GM19193 (cell line): ENCODE results near the gene CCDC159.

Source experiments
- POLR2A ChIP-seq: IDR thresholded peaks from 4 replicates; pipeline ENCODE4 v1.6.1; 2011; ENCODE audit not compliant: insufficient read depth, insufficient read length; ENCODE audit errors: extremely low read depth

The CCDC159 gene

DNA sequence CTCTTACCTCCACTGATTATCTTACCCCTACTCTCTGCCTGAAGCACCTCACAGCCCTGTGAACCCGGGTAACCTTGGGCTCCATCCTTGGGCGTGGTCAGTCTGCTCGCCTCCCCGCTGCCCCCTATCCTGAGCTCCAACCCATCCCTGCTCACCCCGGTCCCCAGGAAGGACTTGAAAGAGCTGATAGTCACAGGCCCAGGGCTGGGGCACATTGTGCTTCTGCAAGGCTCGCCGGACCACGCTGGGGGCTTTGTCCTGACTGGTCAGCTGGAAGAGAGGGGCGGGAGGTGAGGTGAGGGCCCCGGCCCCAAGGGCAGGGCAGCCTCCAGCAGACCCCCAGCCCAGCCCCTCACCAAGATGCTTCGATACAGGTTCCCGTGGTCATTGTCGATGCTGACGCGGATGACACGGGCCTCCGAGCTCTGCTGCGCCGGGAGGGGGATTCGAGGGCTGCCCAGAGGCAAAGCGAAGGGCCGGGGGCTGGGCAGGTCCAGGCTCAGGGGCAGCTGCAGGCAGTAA lies 50.8 kb downstream of the CCDC159 start:
- no peak for TF ChIP-seq POLR2A

DNA sequence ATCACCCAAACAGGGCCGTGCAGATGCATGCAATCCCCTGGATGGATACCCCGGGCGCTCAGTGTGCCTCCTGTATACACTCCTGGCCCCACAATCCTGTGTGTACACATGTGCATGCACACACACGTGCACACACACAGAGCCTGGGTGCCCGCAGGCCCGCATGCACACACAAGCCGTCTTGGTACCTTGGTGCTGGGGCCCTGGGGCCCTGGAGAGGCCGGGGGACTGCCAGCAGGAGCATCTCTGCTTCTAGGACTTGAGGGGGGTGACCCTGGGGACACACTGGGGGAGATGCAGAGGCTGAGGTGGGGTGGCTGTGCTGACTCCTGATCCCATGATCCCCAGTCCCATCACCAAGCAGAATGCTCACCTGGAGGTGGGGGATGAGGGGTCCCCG lies 53.3 kb downstream of the CCDC159 start:
- TF ChIP-seq POLR2A = no peak

DNA sequence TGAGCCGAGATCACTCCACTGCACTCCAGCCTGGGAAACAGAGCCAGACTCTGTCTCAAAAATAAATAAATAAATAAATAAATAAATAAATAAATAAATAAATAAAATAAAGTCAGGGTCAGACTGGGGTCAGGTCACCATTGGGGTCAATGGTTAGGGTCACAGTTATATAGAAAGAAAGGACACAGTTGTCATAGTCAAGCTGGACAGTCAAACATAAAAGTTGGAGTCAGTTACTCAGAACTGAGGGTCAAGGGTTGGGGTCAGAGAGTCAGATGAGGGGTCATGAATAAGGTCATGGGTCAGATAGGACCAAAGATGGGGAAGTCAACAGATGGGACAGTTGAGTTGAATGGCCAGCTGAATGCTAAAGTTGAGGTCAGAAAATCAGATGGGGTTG lies 54.5 kb downstream of the CCDC159 start:
- no peak for TF ChIP-seq POLR2A

DNA sequence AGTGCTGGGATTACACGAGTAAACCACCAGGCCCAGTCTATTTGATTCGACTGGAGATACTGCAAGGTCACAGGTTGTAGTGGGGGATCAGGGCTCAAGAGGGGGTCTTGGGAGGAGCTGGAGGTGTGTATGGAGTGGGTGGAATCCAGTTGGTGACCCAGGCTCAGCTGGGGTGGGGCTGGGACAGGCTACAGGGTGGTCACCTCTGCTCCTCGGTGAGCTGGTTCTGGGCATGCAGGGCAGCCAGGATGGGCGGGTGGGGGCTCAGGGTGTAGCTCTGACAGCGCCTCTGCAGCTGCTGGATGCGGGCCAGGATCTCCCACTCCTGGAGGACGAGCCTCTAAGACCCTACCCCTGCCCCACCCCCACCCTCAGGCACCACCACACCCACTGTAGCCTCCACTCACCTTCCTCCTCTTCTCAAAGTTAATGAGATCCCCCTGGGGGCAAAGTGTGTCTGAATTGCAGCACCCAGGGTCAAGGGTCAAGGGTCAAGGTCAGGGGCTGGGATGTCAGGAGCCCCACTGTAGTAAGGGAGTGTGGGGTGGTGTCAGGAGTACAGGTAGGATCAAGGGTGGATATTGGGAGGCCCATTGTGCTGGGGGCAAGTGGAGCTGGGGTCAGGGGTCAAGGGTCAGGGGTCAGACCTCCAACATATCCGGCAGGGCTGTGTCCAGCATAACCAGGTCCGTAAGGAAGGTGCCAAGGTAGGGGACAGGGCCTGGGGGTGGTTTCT lies 55.7 kb downstream of the CCDC159 start:
- no peak for TF ChIP-seq POLR2A
